HepG2 (cell line): ENCODE data around the gene FHIT. TPM values are rescaled to one million over a fixed set of nuclear protein-coding genes. Genes with fewer than 3 reads are reported as not detected.

Source experiments
- ATAC-seq: fragments of 200-7000 bp; cut with Tn5 transposase; 3 replicates; pipeline ENCODE4 v1.9.1; 2020; ENCODE audit warnings: mild to moderate bottlenecking, moderate library complexity
- BruUV-seq: library from RNA; stranded (reverse); fragments of 400-500 nt; replicated peaks from 2 replicates; lab custom pipeline; 2021; lab: Mats Ljungman, UMichigan
- CTCF ChIA-PET: fragments of 300-600 bp; formaldehyde crosslinking; extraction: SDS; loops from one replicate; lab custom pipeline; 2021; ENCODE audit warnings: low total read pairs, inconsistent platforms, low intra/inter-chr PET ratio; lab: Yijun Ruan, JAX
- POLR2A ChIA-PET: fragments of 350-600 bp; sonication (Branson Sonifier 250); formaldehyde crosslinking; loops from one replicate; lab custom pipeline; 2020; ENCODE audit warnings: antibody characterized with exemption, inconsistent platforms; lab: Yijun Ruan, JAX
- DNase-seq: peaks from one replicate; pipeline ENCODE4 v3.0.0-alpha.2; 2015; ENCODE audit warnings: low spot score
- FAIRE-seq: peaks from 3 replicates; lab custom pipeline; 2011; peaks lifted over from hg19 to GRCh38; lab: Jason Lieb, UNC
- H2AFZ ChIP-seq: one replicate; pipeline ENCODE4 v1.6.1; 2011; ENCODE audit warnings: low read length, inconsistent platforms
- H3K27ac ChIP-seq: fragments of 300-600 bp; 3 replicates; pipeline ENCODE4 v1.8.0; 2011; ENCODE audit warnings: mixed run types, mild to moderate bottlenecking, mixed read lengths, low read length, inconsistent platforms; ENCODE audit not compliant: insufficient read depth; ENCODE audit errors: extremely low read length
- H3K27me3 ChIP-seq, 2 experiments: fragments of 200-600 bp in 1 of 2; 2 replicates in 1 of 2; 3 replicates in 1 of 2; pipeline versions ENCODE4 v1.6.0 to v1.8.0; 2011; ENCODE audit warnings: low read length in 2 of 2, mild to moderate bottlenecking in 2 of 2, moderate library complexity in 2 of 2, inconsistent platforms in 1 of 2; ENCODE audit not compliant: insufficient read depth in 2 of 2, control insufficient read depth in 1 of 2
- H3K36me3 ChIP-seq, 2 experiments: fragments of 200-600 bp in 1 of 2; replicated peaks in 1 of 2; 2 replicates in 1 of 2; 3 replicates in 1 of 2; pipeline versions ENCODE4 v1.5.1 to v1.8.0; 2011; ENCODE audit warnings: low read length in 2 of 2, inconsistent platforms in 1 of 2; ENCODE audit not compliant: insufficient read depth in 2 of 2, control insufficient read depth in 1 of 2
- H3K4me1 ChIP-seq: 2 replicates; pipeline ENCODE4 v1.5.1; 2012; ENCODE audit warnings: low read length, inconsistent platforms; ENCODE audit not compliant: insufficient read depth
- H3K4me2 ChIP-seq: 2 replicates; pipeline ENCODE4 v1.6.0; 2011; ENCODE audit warnings: low read depth, low read length, inconsistent platforms
- H3K4me3 ChIP-seq, 3 experiments: fragments of 200-600 bp in 1 of 3; sonication (generic), shearing (Covaris generic) in 1 of 3; replicated peaks in 1 of 3; 2 replicates each; pipeline ENCODE4 v1.5.1; 2011 to 2016; ENCODE audit warnings: low read length in 3 of 3, inconsistent platforms in 2 of 3, low read depth in 2 of 3, mild to moderate bottlenecking in 2 of 3, control low read depth in 1 of 3, mixed read lengths in 1 of 3; ENCODE audit not compliant: insufficient read depth in 1 of 3
- H3K79me2 ChIP-seq: one replicate; pipeline ENCODE4 v1.6.1; 2011; ENCODE audit warnings: low read length, inconsistent platforms; ENCODE audit not compliant: insufficient read depth
- H3K9ac ChIP-seq: 2 replicates; pipeline ENCODE4 v1.6.0; 2011; ENCODE audit warnings: mild to moderate bottlenecking, low read depth, low read length, inconsistent platforms; ENCODE audit not compliant: insufficient read depth
- H3K9me3 ChIP-seq: 2 replicates; pipeline ENCODE4 v1.5.1; 2012; ENCODE audit warnings: mild to moderate bottlenecking, low read length
- H4K20me1 ChIP-seq: 2 replicates; pipeline ENCODE4 v1.6.0; 2011; ENCODE audit warnings: inconsistent platforms, mild to moderate bottlenecking, low read length, moderate library complexity; ENCODE audit not compliant: insufficient read depth
- FOXO1 ChIP-seq: sonication (generic); formaldehyde crosslinking; IDR thresholded peaks from 2 replicates; pipeline ENCODE4 v1.4.0; 2020; ENCODE audit warnings: missing genetic modification reagents
- RCOR2 ChIP-seq: IDR thresholded peaks from 2 replicates; pipeline ENCODE4 v1.6.1; 2016; ENCODE audit warnings: missing biosample characterization, missing genetic modification reagents
- YEATS4 ChIP-seq: sonication (generic); formaldehyde crosslinking; IDR thresholded peaks from 2 replicates; pipeline ENCODE4 v1.4.0; 2020; ENCODE audit warnings: missing genetic modification reagents, borderline replicate concordance
- ZBTB3 ChIP-seq: sonication (generic); formaldehyde crosslinking; IDR thresholded peaks from 2 replicates; pipeline ENCODE4 v1.4.0; 2020; ENCODE audit warnings: low read depth, mild to moderate bottlenecking, moderate library complexity, missing genetic modification reagents, borderline replicate concordance
- ZNF331 ChIP-seq: sonication (generic); formaldehyde crosslinking; IDR thresholded peaks from 2 replicates; pipeline ENCODE4 v1.4.0; 2020; ENCODE audit warnings: missing genetic modification reagents
- WGBS: methylation state at CpG from one replicate; pipeline ENCODE4 v1.1.6; 2017; ENCODE audit warnings: low lambda C conversion rate; 5-methylcytosine and 5-hydroxymethylcytosine counted together
- in situ Hi-C: cut with HindIII; loops from 2 replicates; pipeline ENCODE4 v1.10.0; 2017; ENCODE audit warnings: low pct_unique_long_range_greater_than_20kb; ENCODE audit not compliant: extremely low pct_ligation_motif_present
- intact Hi-C: fragments of 100-400 bp; cut with micrococcal nuclease; formaldehyde crosslinking; loops from one replicate; pipeline ENCODE4 v1.10.0; 2022; ENCODE audit not compliant: unreplicated experiment
- polyA plus RNA-seq, 8 experiments: library from polyadenylated mRNA; depleted of rRNA in 3 of 8; stranded (reverse) in 7 of 8; unstranded in 1 of 8; fragments of >200 nt; fragmentation: Illumina TruSeq in 4 of 8; extraction: Trizol in 4 of 8; gene quantifications; 2 replicates each; pipeline versions ENCODE4 v1.2.1 to v1.2.3, GENCODE V29; 2011 to 2016; ENCODE audit warnings: low read depth in 4 of 8, missing spikeins in 1 of 8, mixed read lengths in 1 of 8; ENCODE audit not compliant: insufficient read depth in 1 of 8
- total RNA-seq, 5 experiments: library from RNA; depleted of rRNA; stranded (reverse); fragments of >200 nt; fragmentation: Illumina TruSeq; extraction: Trizol; gene quantifications; 2 replicates each; pipeline ENCODE4 v1.2.3, GENCODE V29; 2016; ENCODE audit warnings: low read depth in 1 of 5
- TF ChIP-seq, protein P1 (sequence below), 2 experiments: fragments of 450-650 bp in 1 of 2; sonication (generic) in 1 of 2; formaldehyde crosslinking; IDR thresholded peaks; 2 replicates each; pipeline versions ENCODE4 v1.5.0 to v1.8.0; 2020 to 2022; ENCODE audit warnings: mild to moderate bottlenecking in 1 of 2, missing genetic modification reagents in 1 of 2
- TF ChIP-seq, protein P2 (sequence below): IDR thresholded peaks from 2 replicates; pipeline ENCODE4 v1.6.1; 2016

Gene FHIT
- total and polyA plus RNA-seq, 2 of the 13 experiments (the other 11 are each of a cell fraction or from before 2014, with no cell fraction given) = 4.0 to 4.6 TPM

DNA sequence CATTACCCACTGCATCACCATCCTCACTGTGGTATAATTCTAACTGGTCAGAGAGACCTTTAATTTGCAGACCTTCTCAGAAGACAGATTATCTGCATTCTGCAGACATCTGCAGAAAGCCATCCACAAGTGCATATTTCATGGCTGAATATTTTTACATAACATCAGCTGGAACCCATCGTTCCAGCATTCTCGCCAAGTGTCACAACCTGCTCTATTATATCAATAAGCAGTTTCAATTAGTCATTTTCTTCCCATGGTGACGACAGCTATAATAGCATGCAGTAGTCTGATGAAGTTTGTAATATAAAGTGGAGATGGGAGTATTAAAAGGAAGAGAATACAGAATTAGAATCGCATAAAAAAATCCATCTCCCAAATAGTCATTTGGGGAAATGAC, 334.7 kb downstream of the FHIT start:
- in situ Hi-C loops (no loop called here), intact Hi-C loops (no loop called here)
- H4K20me1 ChIP-seq = no peaks in the 10 kb centered on the region
- TF ChIP-seq ZBTB3 (CRISPR knock-in tag) (no peak), YEATS4 (no peak)
- TF ChIP-seq, protein P1, sequence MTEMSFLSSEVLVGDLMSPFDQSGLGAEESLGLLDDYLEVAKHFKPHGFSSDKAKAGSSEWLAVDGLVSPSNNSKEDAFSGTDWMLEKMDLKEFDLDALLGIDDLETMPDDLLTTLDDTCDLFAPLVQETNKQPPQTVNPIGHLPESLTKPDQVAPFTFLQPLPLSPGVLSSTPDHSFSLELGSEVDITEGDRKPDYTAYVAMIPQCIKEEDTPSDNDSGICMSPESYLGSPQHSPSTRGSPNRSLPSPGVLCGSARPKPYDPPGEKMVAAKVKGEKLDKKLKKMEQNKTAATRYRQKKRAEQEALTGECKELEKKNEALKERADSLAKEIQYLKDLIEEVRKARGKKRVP (CRISPR knock-in tag; IDR thresholded peaks at IDR 0.05) = no peak
- DNase-seq (no peak), FAIRE-seq (no peak), ATAC-seq (no peak)
- 68% methylated on average over 4 of the region's 4 CpGs for WGBS
- H3K36me3 ChIP-seq = no peaks in the 10 kb centered on the region
- no peaks in the 10 kb centered on the region for H3K79me2 ChIP-seq
- H3K4me2 ChIP-seq = no peak overlapping the region
- H3K9ac ChIP-seq = no peak overlapping the region
- H2AFZ ChIP-seq = no peak overlapping the region
- H3K4me1 ChIP-seq = no peaks in the 10 kb centered on the region
- POLR2A ChIA-PET = no interaction called here
- no peak overlapping the region for H3K27ac ChIP-seq
- H3K27me3 ChIP-seq = no peaks in the 10 kb centered on the region
- CTCF ChIA-PET = no interaction called here
- H3K9me3 ChIP-seq = no peaks in the 10 kb centered on the region
- no peak overlapping the region for H3K4me3 ChIP-seq
- BruUV-seq = no TSS peak

DNA sequence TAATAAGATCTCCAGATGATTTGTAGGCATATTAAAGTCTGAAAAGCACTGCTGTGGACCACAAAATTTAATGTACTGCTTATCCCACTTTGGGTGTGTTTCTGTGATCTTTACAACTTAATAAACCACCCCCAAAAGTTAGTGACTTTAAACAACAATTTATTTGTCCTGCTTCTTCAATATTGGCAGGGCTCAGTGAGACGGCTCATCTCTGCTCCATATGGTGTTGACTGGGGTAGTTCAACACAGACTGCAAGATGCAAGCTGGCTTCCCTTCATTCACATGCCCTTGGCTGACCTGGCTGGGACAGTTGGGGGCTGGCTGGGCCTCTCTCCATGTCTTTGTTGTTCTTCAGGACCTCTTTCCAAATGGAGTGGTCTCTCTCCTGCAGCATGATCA, 337.8 kb downstream of the FHIT start:
- Histone ChIP-seq H3K4me2 (no peak overlapping the region), H3K79me2 (no peaks in the 10 kb centered on the region), H3K36me3 (no peaks in the 10 kb centered on the region), H4K20me1 (no peaks in the 10 kb centered on the region), H2AFZ (no peak overlapping the region), H3K9me3 (no peaks in the 10 kb centered on the region), H3K27me3 (no peaks in the 10 kb centered on the region), H3K4me3 (no peak overlapping the region), H3K27ac (no peak overlapping the region), H3K4me1 (no peaks in the 10 kb centered on the region), H3K9ac (no peak overlapping the region)
- no peak for DNase-seq
- POLR2A ChIA-PET = no interaction called here
- no peak for FAIRE-seq
- WGBS = 100% methylated on average over 1 of the region's 1 CpG
- intact Hi-C loops (no loop called here), in situ Hi-C loops (no loop called here)
- CTCF ChIA-PET = no interaction called here
- BruUV-seq = no TSS peak
- ATAC-seq = no peak
- TF ChIP-seq ZNF331 (CRISPR knock-in tag) = peak; percentile 95
- no peak for TF ChIP-seq RCOR2 (CRISPR knock-in tag)
- TF ChIP-seq, protein P2, sequence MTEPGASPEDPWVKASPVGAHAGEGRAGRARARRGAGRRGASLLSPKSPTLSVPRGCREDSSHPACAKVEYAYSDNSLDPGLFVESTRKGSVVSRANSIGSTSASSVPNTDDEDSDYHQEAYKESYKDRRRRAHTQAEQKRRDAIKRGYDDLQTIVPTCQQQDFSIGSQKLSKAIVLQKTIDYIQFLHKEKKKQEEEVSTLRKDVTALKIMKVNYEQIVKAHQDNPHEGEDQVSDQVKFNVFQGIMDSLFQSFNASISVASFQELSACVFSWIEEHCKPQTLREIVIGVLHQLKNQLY = no peak
- no peak for TF ChIP-seq FOXO1 (CRISPR knock-in tag)
